Keratinocyte (primary cell): ENCODE results near the gene ASTL.

Source experiments
- EZH2 ChIP-seq: IDR thresholded peaks from one replicate; pipeline ENCODE4 v1.6.1; 2012; ENCODE audit warnings: inconsistent platforms, mild to moderate bottlenecking, low read length, moderate library complexity
- TF ChIP-seq, protein P1 (sequence below), 3 experiments: IDR thresholded peaks in 1 of 3; conservative IDR thresholded peaks in 1 of 3; optimal IDR thresholded peaks in 1 of 3; 2 replicates in 2 of 3; 3 replicates in 1 of 3; pipeline versions ENCODE3 to v1.5.1; 2011; ENCODE audit warnings: low read length in 3 of 3, mild to moderate bottlenecking in 3 of 3, moderate library complexity in 2 of 3, control low read depth in 1 of 3, inconsistent platforms in 1 of 3; ENCODE audit not compliant: insufficient read depth in 2 of 3; ENCODE audit errors: extremely low read depth in 1 of 3

DNA sequence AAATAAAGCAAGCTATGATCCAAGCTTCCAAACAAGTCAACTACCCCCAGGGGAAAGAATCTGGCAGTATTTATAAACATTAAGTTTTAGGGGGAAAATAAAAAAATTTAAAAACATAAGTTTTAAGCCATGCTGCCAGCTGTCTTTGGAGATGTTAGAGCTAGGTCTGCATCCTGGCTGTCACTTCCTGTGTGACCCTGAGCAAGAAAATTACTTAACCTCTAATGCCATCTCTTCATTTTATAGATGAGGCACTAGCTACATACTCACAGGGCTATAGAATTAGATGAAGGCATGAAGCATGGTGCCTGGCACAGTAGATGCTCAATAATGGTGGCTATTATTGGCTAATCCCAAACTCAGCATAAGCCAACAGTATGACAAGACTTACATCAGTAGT is 42.2 kb upstream of the ASTL start:
- TF ChIP-seq, protein P1, sequence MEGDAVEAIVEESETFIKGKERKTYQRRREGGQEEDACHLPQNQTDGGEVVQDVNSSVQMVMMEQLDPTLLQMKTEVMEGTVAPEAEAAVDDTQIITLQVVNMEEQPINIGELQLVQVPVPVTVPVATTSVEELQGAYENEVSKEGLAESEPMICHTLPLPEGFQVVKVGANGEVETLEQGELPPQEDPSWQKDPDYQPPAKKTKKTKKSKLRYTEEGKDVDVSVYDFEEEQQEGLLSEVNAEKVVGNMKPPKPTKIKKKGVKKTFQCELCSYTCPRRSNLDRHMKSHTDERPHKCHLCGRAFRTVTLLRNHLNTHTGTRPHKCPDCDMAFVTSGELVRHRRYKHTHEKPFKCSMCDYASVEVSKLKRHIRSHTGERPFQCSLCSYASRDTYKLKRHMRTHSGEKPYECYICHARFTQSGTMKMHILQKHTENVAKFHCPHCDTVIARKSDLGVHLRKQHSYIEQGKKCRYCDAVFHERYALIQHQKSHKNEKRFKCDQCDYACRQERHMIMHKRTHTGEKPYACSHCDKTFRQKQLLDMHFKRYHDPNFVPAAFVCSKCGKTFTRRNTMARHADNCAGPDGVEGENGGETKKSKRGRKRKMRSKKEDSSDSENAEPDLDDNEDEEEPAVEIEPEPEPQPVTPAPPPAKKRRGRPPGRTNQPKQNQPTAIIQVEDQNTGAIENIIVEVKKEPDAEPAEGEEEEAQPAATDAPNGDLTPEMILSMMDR (optimal IDR thresholded peaks at IDR 0.05 in 1 of 3, IDR thresholded peaks at IDR 0.05 in 1 of 3, conservative IDR thresholded peaks at IDR 0.05 in 1 of 3; ENCODE audit: extremely low read depth in 1 of 3, insufficient read depth in 2 of 3, low read length in 3 of 3), result no peak
- TF ChIP-seq EZH2, result no peak
